HepG2 (cell line): ENCODE results near the gene NCAPD2. TPM values are rescaled to one million over a fixed set of nuclear protein-coding genes. Genes with fewer than 3 reads are reported as not detected.

Source experiments
- ELF4 ChIP-seq: sonication (generic); formaldehyde crosslinking; IDR thresholded peaks from 2 replicates; pipeline ENCODE4 v1.5.0; 2020; ENCODE audit warnings: missing genetic modification reagents, mild to moderate bottlenecking, moderate library complexity, borderline replicate concordance
- MED8 ChIP-seq: sonication (generic); formaldehyde crosslinking; IDR thresholded peaks from 2 replicates; pipeline ENCODE4 v1.8.1; 2023; ENCODE audit warnings: mild to moderate bottlenecking, missing genetic modification reagents; ENCODE audit not compliant: insufficient replicate concordance
- MIXL1 ChIP-seq: IDR thresholded peaks from 2 replicates; pipeline ENCODE4 v1.6.1; 2016
- NFKB2 ChIP-seq: sonication (generic); formaldehyde crosslinking; IDR thresholded peaks from 2 replicates; pipeline ENCODE4 v1.4.0; 2020; ENCODE audit warnings: missing genetic modification reagents, borderline replicate concordance
- PAWR ChIP-seq: sonication (generic); formaldehyde crosslinking; IDR thresholded peaks from 2 replicates; pipeline ENCODE4 v1.4.0; 2020; ENCODE audit warnings: missing genetic modification reagents, mild to moderate bottlenecking, borderline replicate concordance
- REPIN1 ChIP-seq: sonication (generic); formaldehyde crosslinking; IDR thresholded peaks from 2 replicates; pipeline ENCODE4 v1.8.0; 2022; ENCODE audit warnings: missing genetic modification reagents, low read depth, mild to moderate bottlenecking, borderline replicate concordance
- SAFB2 ChIP-seq: sonication (generic); formaldehyde crosslinking; IDR thresholded peaks from 2 replicates; pipeline ENCODE4 v1.5.1; 2020; ENCODE audit warnings: missing genetic modification reagents, low read depth, mild to moderate bottlenecking, borderline replicate concordance
- SMAD1 ChIP-seq: sonication (generic); formaldehyde crosslinking; IDR thresholded peaks from 2 replicates; pipeline ENCODE4 v1.4.0; 2020; ENCODE audit warnings: missing genetic modification reagents, low read depth, mild to moderate bottlenecking, borderline replicate concordance
- TMF1 ChIP-seq: sonication (generic); formaldehyde crosslinking; IDR thresholded peaks from 2 replicates; pipeline ENCODE4 v1.8.1; 2022; ENCODE audit warnings: low read depth, missing genetic modification reagents
- ZNF234 ChIP-seq: sonication (generic); formaldehyde crosslinking; conservative IDR thresholded peaks from 2 replicates; pipeline ENCODE4 v1.5.1; 2020; ENCODE audit warnings: mild to moderate bottlenecking, missing genetic modification reagents
- ZNF33A ChIP-seq: sonication (generic); formaldehyde crosslinking; IDR thresholded peaks from 2 replicates; pipeline ENCODE4 v1.5.1; 2020; ENCODE audit warnings: missing genetic modification reagents, mild to moderate bottlenecking, moderate library complexity, borderline replicate concordance
- ZNF562 ChIP-seq: sonication (generic); formaldehyde crosslinking; IDR thresholded peaks from 2 replicates; pipeline ENCODE4 v1.8.0; 2022; ENCODE audit warnings: missing genetic modification reagents, borderline replicate concordance
- ZNF567 ChIP-seq: sonication (generic); formaldehyde crosslinking; IDR thresholded peaks from 2 replicates; pipeline ENCODE4 v1.8.1; 2023; ENCODE audit warnings: mild to moderate bottlenecking, missing genetic modification reagents, borderline replicate concordance
- ZNF674 ChIP-seq: sonication (generic); formaldehyde crosslinking; IDR thresholded peaks from 2 replicates; pipeline ENCODE4 v1.5.0; 2020; ENCODE audit warnings: low read depth, mild to moderate bottlenecking, missing genetic modification reagents
- ZNF7 ChIP-seq: IDR thresholded peaks from 2 replicates; pipeline ENCODE4 v1.6.1; 2016; ENCODE audit warnings: missing biosample characterization, missing genetic modification reagents
- ZSCAN22 ChIP-seq: sonication (generic); formaldehyde crosslinking; IDR thresholded peaks from 2 replicates; pipeline ENCODE4 v1.4.0; 2020; ENCODE audit warnings: mild to moderate bottlenecking, missing genetic modification reagents
- ZSCAN30 ChIP-seq: sonication (generic); formaldehyde crosslinking; IDR thresholded peaks from 2 replicates; pipeline ENCODE4 v1.5.0; 2020; ENCODE audit warnings: mild to moderate bottlenecking, missing genetic modification reagents
- polyA plus RNA-seq, 8 experiments: library from polyadenylated mRNA; depleted of rRNA in 3 of 8; stranded (reverse) in 7 of 8; unstranded in 1 of 8; fragments of >200 nt; fragmentation: Illumina TruSeq in 4 of 8; extraction: Trizol in 4 of 8; gene quantifications; 2 replicates each; pipeline versions ENCODE4 v1.2.1 to v1.2.3, GENCODE V29; 2011 to 2016; ENCODE audit warnings: low read depth in 4 of 8, missing spikeins in 1 of 8, mixed read lengths in 1 of 8; ENCODE audit not compliant: insufficient read depth in 1 of 8
- total RNA-seq, 5 experiments: library from RNA; depleted of rRNA; stranded (reverse); fragments of >200 nt; fragmentation: Illumina TruSeq; extraction: Trizol; gene quantifications; 2 replicates each; pipeline ENCODE4 v1.2.3, GENCODE V29; 2016; ENCODE audit warnings: low read depth in 1 of 5
- TF ChIP-seq, protein P1 (sequence below): sonication (generic); formaldehyde crosslinking; IDR thresholded peaks from 2 replicates; pipeline ENCODE4 v1.8.0; 2022; ENCODE audit warnings: mild to moderate bottlenecking, missing genetic modification reagents
- TF ChIP-seq, protein P2 (sequence below): sonication (generic); formaldehyde crosslinking; IDR thresholded peaks from 2 replicates; pipeline ENCODE4 v1.9.0; 2022; ENCODE audit warnings: low read depth, missing genetic modification reagents
- TF ChIP-seq, protein P3 (sequence below): IDR thresholded peaks from 2 replicates; pipeline ENCODE4 v1.6.1; 2016; ENCODE audit warnings: missing compliant biosample characterization, missing genetic modification reagents, borderline replicate concordance
- TF ChIP-seq, protein P4 (sequence below): sonication (generic); formaldehyde crosslinking; IDR thresholded peaks from 2 replicates; pipeline ENCODE4 v1.5.0; 2020; ENCODE audit warnings: missing genetic modification reagents
- TF ChIP-seq, protein P5 (sequence below): sonication (generic); formaldehyde crosslinking; IDR thresholded peaks from 2 replicates; pipeline ENCODE4 v1.8.0; 2022; ENCODE audit warnings: mild to moderate bottlenecking, missing genetic modification reagents; ENCODE audit not compliant: insufficient replicate concordance

The NCAPD2 gene
- total and polyA plus RNA-seq, 2 of the 13 experiments (the other 11 are each of a cell fraction or from before 2014, with no cell fraction given), result 51.1 to 65.6 TPM

DNA sequence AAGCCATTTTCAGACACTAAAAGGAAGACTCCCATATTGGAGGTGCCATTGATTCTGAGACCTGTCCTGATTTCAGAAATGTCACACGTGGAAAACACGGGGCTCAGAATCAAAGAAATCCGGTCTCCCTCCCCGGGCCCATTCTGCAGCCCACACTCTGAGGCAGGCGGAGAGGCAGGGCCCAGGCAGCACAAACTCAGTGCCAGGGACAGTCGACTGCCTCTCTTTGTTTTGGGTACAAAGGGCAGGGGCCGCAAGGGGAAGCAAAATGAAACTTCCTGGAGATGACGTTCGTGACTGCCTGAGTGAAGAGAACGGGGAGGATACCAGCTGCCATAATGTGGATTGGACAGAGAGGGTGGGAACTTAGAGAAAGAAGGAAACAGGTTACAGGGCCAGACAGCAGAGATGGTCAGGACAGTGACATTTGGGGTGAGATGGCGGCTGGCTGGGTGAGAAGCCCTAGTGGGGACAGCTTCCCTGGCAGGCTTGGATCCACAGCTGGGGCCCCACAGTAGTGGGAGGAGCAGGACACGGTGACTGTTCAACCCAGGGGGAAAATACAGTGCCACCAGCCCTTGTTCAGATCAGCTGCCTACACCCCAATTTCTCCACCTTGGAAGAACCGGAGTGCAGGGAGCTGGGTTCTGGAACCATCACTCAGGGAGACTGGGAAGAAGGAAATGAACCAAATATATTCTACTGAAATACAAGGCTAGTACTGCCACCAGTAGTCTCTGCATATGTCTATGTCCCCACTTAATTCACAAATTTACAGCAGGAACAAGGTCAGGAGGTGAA lies 48.5 kb downstream of the NCAPD2 start (continued):
- TF ChIP-seq PAWR (CRISPR knock-in tag) (no peak), ZNF674 (CRISPR knock-in tag) (no peak), SAFB2 (CRISPR knock-in tag) (no peak), ZNF567 (CRISPR knock-in tag) (no peak), ZNF33A (CRISPR knock-in tag) (no peak), ZNF562 (CRISPR knock-in tag) (no peak), ZSCAN22 (CRISPR knock-in tag) (no peak), SMAD1 (no peak; the same call in 1 of the 2 replicates), REPIN1 (CRISPR knock-in tag) (peak; percentile 80), ZNF234 (CRISPR knock-in tag) (no peak), ZSCAN30 (CRISPR knock-in tag) (no peak), ELF4 (CRISPR knock-in tag) (no peak), TMF1 (CRISPR knock-in tag) (no peak), MED8 (CRISPR knock-in tag) (no peak), NFKB2 (peak; percentile 66; the same call in 1 of the 2 replicates), ZNF7 (CRISPR knock-in tag) (no peak), MIXL1 (peak; percentile 79; the same call in 1 of the 2 replicates)
- TF ChIP-seq, protein P1, sequence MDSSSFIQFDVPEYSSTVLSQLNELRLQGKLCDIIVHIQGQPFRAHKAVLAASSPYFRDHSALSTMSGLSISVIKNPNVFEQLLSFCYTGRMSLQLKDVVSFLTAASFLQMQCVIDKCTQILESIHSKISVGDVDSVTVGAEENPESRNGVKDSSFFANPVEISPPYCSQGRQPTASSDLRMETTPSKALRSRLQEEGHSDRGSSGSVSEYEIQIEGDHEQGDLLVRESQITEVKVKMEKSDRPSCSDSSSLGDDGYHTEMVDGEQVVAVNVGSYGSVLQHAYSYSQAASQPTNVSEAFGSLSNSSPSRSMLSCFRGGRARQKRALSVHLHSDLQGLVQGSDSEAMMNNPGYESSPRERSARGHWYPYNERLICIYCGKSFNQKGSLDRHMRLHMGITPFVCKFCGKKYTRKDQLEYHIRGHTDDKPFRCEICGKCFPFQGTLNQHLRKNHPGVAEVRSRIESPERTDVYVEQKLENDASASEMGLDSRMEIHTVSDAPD, result no peak; the same call in 1 of the 2 replicates
- TF ChIP-seq, protein P2, sequence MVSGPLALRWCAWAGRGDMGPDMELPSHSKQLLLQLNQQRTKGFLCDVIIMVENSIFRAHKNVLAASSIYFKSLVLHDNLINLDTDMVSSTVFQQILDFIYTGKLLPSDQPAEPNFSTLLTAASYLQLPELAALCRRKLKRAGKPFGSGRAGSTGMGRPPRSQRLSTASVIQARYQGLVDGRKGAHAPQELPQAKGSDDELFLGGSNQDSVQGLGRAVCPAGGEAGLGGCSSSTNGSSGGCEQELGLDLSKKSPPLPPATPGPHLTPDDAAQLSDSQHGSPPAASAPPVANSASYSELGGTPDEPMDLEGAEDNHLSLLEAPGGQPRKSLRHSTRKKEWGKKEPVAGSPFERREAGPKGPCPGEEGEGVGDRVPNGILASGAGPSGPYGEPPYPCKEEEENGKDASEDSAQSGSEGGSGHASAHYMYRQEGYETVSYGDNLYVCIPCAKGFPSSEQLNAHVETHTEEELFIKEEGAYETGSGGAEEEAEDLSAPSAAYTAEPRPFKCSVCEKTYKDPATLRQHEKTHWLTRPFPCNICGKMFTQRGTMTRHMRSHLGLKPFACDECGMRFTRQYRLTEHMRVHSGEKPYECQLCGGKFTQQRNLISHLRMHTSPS (CRISPR knock-in tag), result peak; percentile 81
- TF ChIP-seq, protein P3, sequence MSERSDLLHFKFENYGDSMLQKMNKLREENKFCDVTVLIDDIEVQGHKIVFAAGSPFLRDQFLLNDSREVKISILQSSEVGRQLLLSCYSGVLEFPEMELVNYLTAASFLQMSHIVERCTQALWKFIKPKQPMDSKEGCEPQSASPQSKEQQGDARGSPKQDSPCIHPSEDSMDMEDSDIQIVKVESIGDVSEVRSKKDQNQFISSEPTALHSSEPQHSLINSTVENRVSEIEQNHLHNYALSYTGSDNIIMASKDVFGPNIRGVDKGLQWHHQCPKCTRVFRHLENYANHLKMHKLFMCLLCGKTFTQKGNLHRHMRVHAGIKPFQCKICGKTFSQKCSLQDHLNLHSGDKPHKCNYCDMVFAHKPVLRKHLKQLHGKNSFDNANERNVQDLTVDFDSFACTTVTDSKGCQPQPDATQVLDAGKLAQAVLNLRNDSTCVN (CRISPR knock-in tag), result 0 out of 2 replicates have a peak, but pooled peaks have one; percentile 38
- TF ChIP-seq, protein P4, sequence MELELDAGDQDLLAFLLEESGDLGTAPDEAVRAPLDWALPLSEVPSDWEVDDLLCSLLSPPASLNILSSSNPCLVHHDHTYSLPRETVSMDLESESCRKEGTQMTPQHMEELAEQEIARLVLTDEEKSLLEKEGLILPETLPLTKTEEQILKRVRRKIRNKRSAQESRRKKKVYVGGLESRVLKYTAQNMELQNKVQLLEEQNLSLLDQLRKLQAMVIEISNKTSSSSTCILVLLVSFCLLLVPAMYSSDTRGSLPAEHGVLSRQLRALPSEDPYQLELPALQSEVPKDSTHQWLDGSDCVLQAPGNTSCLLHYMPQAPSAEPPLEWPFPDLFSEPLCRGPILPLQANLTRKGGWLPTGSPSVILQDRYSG (CRISPR knock-in tag), result peak; percentile 74; the same call in 1 of the 2 replicates
- TF ChIP-seq, protein P5, sequence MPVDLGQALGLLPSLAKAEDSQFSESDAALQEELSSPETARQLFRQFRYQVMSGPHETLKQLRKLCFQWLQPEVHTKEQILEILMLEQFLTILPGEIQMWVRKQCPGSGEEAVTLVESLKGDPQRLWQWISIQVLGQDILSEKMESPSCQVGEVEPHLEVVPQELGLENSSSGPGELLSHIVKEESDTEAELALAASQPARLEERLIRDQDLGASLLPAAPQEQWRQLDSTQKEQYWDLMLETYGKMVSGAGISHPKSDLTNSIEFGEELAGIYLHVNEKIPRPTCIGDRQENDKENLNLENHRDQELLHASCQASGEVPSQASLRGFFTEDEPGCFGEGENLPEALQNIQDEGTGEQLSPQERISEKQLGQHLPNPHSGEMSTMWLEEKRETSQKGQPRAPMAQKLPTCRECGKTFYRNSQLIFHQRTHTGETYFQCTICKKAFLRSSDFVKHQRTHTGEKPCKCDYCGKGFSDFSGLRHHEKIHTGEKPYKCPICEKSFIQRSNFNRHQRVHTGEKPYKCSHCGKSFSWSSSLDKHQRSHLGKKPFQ (CRISPR knock-in tag), result peak; percentile 50
